Upper lobe of right lung (tissue), 1 donor: ENCODE results near the gene HOXB1. TPM values are rescaled to one million over a fixed set of nuclear protein-coding genes. Genes with fewer than 3 reads are reported as not detected.

Source experiments
- ATAC-seq: fragments of 200-7000 bp; cut with Tn5 transposase; one replicate; pipeline ENCODE4 v1.9.1; 2020; ENCODE audit warnings: mild to moderate bottlenecking, moderate library complexity
- DNase-seq: peaks from one replicate; pipeline ENCODE4 v3.0.0-alpha.2; 2020
- H3K27ac ChIP-seq: fragments of 200-600 bp; one replicate; pipeline ENCODE4 v1.8.0; 2022
- H3K27me3 ChIP-seq: fragments of 200-600 bp; one replicate; pipeline ENCODE4 v1.8.0; 2022; ENCODE audit warnings: mild to moderate bottlenecking
- H3K36me3 ChIP-seq: fragments of 200-600 bp; one replicate; pipeline ENCODE4 v1.8.0; 2022
- H3K4me1 ChIP-seq: fragments of 200-600 bp; one replicate; pipeline ENCODE4 v1.8.0; 2022
- H3K4me3 ChIP-seq: fragments of 200-600 bp; one replicate; pipeline ENCODE4 v1.8.0; 2022; ENCODE audit warnings: mild to moderate bottlenecking
- H3K9me3 ChIP-seq: fragments of 200-600 bp; one replicate; pipeline ENCODE4 v1.8.0; 2022
- CTCF ChIP-seq: fragments of 200-600 bp; IDR thresholded peaks from one replicate; pipeline ENCODE4 v1.8.0; 2022; ENCODE audit warnings: antibody characterized with exemption
- intact Hi-C: fragments of 100-400 bp; cut with DNase I; formaldehyde crosslinking; loops from one replicate; pipeline ENCODE4 v1.11.0; 2022
- total RNA-seq: library from RNA; stranded (reverse); fragmentation: NEBNext Ultra II Directional; extraction: Animal tissue kit (Norgen Biotek cat#: 25700); gene quantifications from one replicate; pipeline ENCODE4 v1.2.1, GENCODE V29; 2021
- donor health status: DM: no; HTN: yes; CAD: no; lungs with severe emphysema.

HOXB1 gene
- total RNA-seq, 1 donor from 2014 or later = not detected

- Histone ChIP-seq H3K4me3 (no peak overlapping the region), H3K9me3 (no peaks in the 10 kb centered on the region), H3K27me3 (no peaks in the 10 kb centered on the region), H3K36me3 (no peaks in the 10 kb centered on the region), H3K4me1 (no peaks in the 10 kb centered on the region), H3K27ac (no peak overlapping the region)
- TF ChIP-seq CTCF = no peak
- no peak for ATAC-seq
- no peak for DNase-seq
- intact Hi-C loops = no loop called here
Measured at GRCh38 chr17:48479014-48479402, 51.8 kb downstream of the HOXB1 start.

Other genes with a start within 250 kb of the HOXB1 start
- gene SKAP1, start 100.8 kb downstream of the HOXB1 start, total RNA-seq = 5.1 TPM
- gene HOXB2, start 14.1 kb upstream of the HOXB1 start, total RNA-seq = 11.0 TPM
- gene HOXB4, start 47.3 kb upstream of the HOXB1 start, total RNA-seq = 4.9 TPM
- gene HOXB3, start 59.2 kb upstream of the HOXB1 start, total RNA-seq = 13.3 TPM
- 4.4 TPM for gene HOXB5, start 62.8 kb upstream of the HOXB1 start, total RNA-seq
- 4.9 TPM for gene HOXB6, start 74.0 kb upstream of the HOXB1 start, total RNA-seq
- 1.2 TPM for gene HOXB7, start 80.0 kb upstream of the HOXB1 start, total RNA-seq
- gene HOXB8, start 84.3 kb upstream of the HOXB1 start, total RNA-seq = 1.0 TPM
- gene HOXB9, start 95.3 kb upstream of the HOXB1 start, total RNA-seq = not detected
- gene PRAC1, start 191.5 kb upstream of the HOXB1 start, total RNA-seq = not detected
- not detected for gene PRAC2, start 192.2 kb upstream of the HOXB1 start, total RNA-seq
- gene HOXB13, start 197.7 kb upstream of the HOXB1 start, total RNA-seq = not detected